Activated CD8-positive, alpha-beta T cell treated with anti-CD3 and anti-CD28 coated beads for 36 hours (primary cell): ENCODE measurements around the gene EPHA10. TPM values are rescaled to one million over a fixed set of nuclear protein-coding genes. Genes with fewer than 3 reads are reported as not detected.

Experiments used
- ATAC-seq: fragments of 200-7000 bp; cut with Tn5 transposase; one replicate; pipeline ENCODE4 v1.10.0; 2021; ENCODE audit warnings: mild to moderate bottlenecking, moderate library complexity
- CTCF ChIA-PET: fragments of 350-600 bp; sonication (Branson Sonifier 250); formaldehyde crosslinking; loops from one replicate; lab custom pipeline; 2021; ENCODE audit warnings: antibody characterized with exemption; lab: Charles Lee
- POLR2A ChIA-PET: fragments of 350-600 bp; sonication (Branson Sonifier 250); formaldehyde crosslinking; loops from one replicate; lab custom pipeline; 2021; ENCODE audit warnings: antibody characterized with exemption; lab: Charles Lee
- DNase-seq: peaks from one replicate; pipeline ENCODE4 v3.0.0-alpha.2; 2020
- H3K27ac Mint-ChIP-seq: one replicate; pipeline ENCODE4 v1.8.0; 2021; ENCODE audit warnings: mild to moderate bottlenecking, mixed read lengths
- H3K27me3 Mint-ChIP-seq: one replicate; pipeline ENCODE4 v1.8.0; 2021; ENCODE audit warnings: mixed read lengths
- H3K36me3 Mint-ChIP-seq: one replicate; pipeline ENCODE4 v1.8.0; 2021; ENCODE audit warnings: low read depth, mixed read lengths
- H3K4me1 Mint-ChIP-seq: one replicate; pipeline ENCODE4 v1.8.0; 2021; ENCODE audit warnings: low read depth, mixed read lengths
- H3K4me3 Mint-ChIP-seq: one replicate; pipeline ENCODE4 v1.8.0; 2021; ENCODE audit warnings: mild to moderate bottlenecking, moderate library complexity, mixed read lengths
- H3K9me3 Mint-ChIP-seq: one replicate; pipeline ENCODE4 v1.8.0; 2021; ENCODE audit warnings: mixed read lengths
- CTCF ChIP-seq: fragments of 200-600 bp; IDR thresholded peaks from one replicate; pipeline ENCODE4 v1.8.0; 2022; ENCODE audit warnings: antibody characterized with exemption, mild to moderate bottlenecking
- intact Hi-C: fragments of 100-400 bp; cut with micrococcal nuclease; formaldehyde crosslinking; loops from one replicate; pipeline ENCODE4 v1.10.0; 2022
- total RNA-seq, 2 experiments: library from RNA; stranded (reverse); gene quantifications; one replicate each; pipeline ENCODE4 v1.2.3, GENCODE V29; 2021

Gene EPHA10
- total RNA-seq, 2 experiments from 2014 or later: not detected

DNA sequence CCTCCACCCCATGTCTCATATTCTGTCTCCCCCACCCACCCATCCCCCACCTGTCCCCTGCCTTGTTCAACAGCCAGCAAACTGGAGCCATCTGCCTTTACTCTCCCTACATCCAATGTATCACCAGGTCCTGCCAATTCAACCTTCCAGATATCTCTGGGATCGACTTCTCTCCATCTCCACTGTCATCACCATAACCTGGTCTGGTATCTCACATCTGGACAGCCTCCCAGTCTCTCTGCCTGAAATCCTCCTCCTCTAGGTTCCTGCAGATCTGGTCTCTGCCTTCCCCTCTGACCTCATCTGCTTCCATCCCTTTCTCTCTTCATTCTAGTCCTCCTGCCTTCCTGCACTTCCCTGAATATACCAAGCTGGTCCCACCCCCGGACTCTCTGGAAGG is 94.8 kb downstream of the EPHA10 start:
- H3K4me1 Mint-ChIP-seq: peaks cover 10% of the 10 kb centered on the region
- intact Hi-C loops: loop anchor here (2.0 kb wide), 1 partner anchor 19 kb away; no protein-coding TSS in a partner anchor
- H3K36me3 Mint-ChIP-seq: no peaks in the 10 kb centered on the region
- peaks cover 9% of the 10 kb centered on the region for H3K27me3 Mint-ChIP-seq
- CTCF ChIA-PET: interaction anchor here (1.3 to 1.4 kb wide), 2 partner anchors 10 to 12 kb away, joined by 3 read pairs; no protein-coding TSS in a partner anchor
- no peak overlapping the region for H3K4me3 Mint-ChIP-seq
- no peak overlapping the region for H3K27ac Mint-ChIP-seq
- no peaks in the 10 kb centered on the region for H3K9me3 Mint-ChIP-seq
- POLR2A ChIA-PET: no interaction called here
- no peak for ATAC-seq
- TF ChIP-seq CTCF: no peak
- DNase-seq: no peak

DNA sequence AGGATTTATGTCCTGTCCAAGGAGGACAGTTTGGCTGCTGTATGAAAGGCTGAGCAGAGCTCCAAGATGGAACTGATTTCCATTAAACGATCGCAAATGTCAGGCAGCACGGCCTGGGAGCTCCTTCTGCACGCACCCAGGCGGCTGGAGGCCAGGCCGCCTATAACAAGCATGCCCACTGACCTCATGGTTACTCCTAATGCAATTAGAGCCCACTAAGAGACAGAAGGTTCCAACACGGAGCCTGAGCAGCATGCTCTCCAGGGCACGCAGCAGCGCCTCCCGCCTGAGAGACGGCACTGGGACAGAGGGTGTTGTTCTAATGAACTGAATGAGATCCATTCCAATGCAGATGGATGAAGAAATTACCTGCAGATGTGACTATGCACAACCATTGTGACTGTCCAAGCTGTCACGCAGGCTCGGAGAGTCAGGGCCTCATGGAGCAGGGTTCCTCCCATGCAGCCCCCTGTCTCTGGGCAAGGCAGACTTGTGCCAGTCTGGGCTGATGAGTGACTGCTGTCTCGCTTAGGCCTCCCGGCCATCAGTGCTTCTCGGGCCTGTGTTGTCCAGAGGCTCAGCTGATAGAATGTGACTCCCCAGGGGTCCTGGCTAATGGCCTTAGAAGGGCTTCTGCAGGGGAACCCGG is 97.8 kb downstream of the EPHA10 start:
- Mint-ChIP-seq H3K4me3 (no peak overlapping the region), H3K27me3 (peaks cover 7% of the 10 kb centered on the region), H3K27ac (no peak overlapping the region), H3K36me3 (no peaks in the 10 kb centered on the region), H3K9me3 (no peaks in the 10 kb centered on the region), H3K4me1 (no peaks in the 10 kb centered on the region)
- ChIA-PET CTCF (interaction anchor here (1.5 to 2.7 kb wide), 3 partner anchors 14 to 64 kb away, joined by 4 to 12 read pairs (median 5); no protein-coding TSS in a partner anchor), POLR2A (no interaction called here)
- TF ChIP-seq CTCF: no peak
- DNase-seq (no peak), ATAC-seq (no peak)
- intact Hi-C loops: no loop called here

DNA sequence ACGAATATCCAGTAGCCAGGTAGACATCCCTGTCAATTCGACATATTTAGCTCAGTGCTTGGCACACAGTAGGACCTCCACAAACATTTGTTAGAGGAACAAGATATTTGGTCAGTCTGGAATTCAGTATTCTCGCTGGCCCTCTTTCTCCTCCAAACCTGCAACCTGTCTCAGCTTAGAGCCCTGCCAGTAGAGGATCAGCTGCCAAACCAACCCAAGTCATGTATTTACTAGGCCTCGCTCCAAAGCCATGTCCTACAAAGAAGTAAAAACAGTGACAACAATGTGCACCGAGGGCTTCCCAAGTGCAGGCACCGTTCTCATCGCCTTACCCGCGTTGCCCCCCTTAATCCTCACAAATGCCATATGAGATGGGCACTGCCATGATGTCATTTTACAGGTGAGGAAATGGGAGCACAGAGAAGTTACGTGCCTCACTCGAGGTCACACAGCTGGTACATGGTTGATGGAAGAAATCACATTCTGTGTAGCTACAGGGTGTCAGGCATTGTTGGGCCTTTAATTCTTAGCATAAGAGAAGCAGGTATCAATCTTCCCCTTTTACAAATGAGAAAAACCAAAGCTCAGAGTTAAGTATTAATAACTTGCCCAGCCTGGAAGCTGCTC is 98.6 kb downstream of the EPHA10 start:
- ChIA-PET POLR2A (no interaction called here), CTCF (interaction anchor here (1.5 to 2.7 kb wide), 3 partner anchors 15 to 63 kb away, joined by 4 to 12 read pairs (median 5); no protein-coding TSS in a partner anchor)
- Mint-ChIP-seq H3K27ac (no peak overlapping the region), H3K4me3 (no peak overlapping the region), H3K27me3 (peaks cover 2% of the 10 kb centered on the region), H3K4me1 (no peaks in the 10 kb centered on the region), H3K9me3 (no peaks in the 10 kb centered on the region), H3K36me3 (no peaks in the 10 kb centered on the region)
- no peak for ATAC-seq
- intact Hi-C loops: no loop called here
- TF ChIP-seq CTCF: no peak
- no peak for DNase-seq

Other genes with a start within 250 kb of the EPHA10 start
- 10 to 100 TPM; 18.3 to 21.8 TPM for gene SNIP1, start 210.8 kb downstream of the EPHA10 start, total RNA-seq
- gene DNALI1, start 208.2 kb downstream of the EPHA10 start, total RNA-seq: not detected
- 10 to 100 TPM; 76.4 to 77.8 TPM for gene GNL2, start 169.2 kb downstream of the EPHA10 start, total RNA-seq
- gene RSPO1, start 130.2 kb downstream of the EPHA10 start, total RNA-seq: not detected
- gene CDCA8, start 72.6 kb downstream of the EPHA10 start, total RNA-seq: 10 to 100 TPM; 53.7 to 56.0 TPM
- gene MANEAL, start 28.7 kb upstream of the EPHA10 start, total RNA-seq: 1 to 10 TPM; 1.2 to 1.4 TPM
- 10 to 100 TPM; 17.4 to 17.9 TPM for gene C1orf122, start 42.7 kb upstream of the EPHA10 start, total RNA-seq
- gene YRDC, start 43.1 kb upstream of the EPHA10 start, total RNA-seq: 10 to 100 TPM; 36.2 to 37.1 TPM
- 10 to 100 TPM; 17.7 to 21.3 TPM for gene MTF1, start 94.5 kb upstream of the EPHA10 start, total RNA-seq
- gene INPP5B, start 181.9 kb upstream of the EPHA10 start, total RNA-seq: 10 to 100 TPM; 27.7 to 29.1 TPM
- 10 to 100 TPM; 94.9 to 96.7 TPM for gene SF3A3, start 224.9 kb upstream of the EPHA10 start, total RNA-seq
- 10 to 100 TPM; 26.6 to 26.7 TPM for gene FHL3, start 240.4 kb upstream of the EPHA10 start, total RNA-seq
- 10 to 100 TPM; 58.1 to 60.6 TPM for gene UTP11, start 247.6 kb upstream of the EPHA10 start, total RNA-seq